Fibroblast of lung (primary cell): ENCODE data around the gene CD1B.
"Not testable (repeated sequence)": the region's sequence is repeated elsewhere in the genome, so short reads cannot be mapped to it uniquely, and the experiment has no call there.

Experiments
- EZH2 ChIP-seq: IDR thresholded peaks from 2 replicates; pipeline ENCODE4 v1.5.1; 2012; ENCODE audit warnings: low read length, control low read depth, mild to moderate bottlenecking; ENCODE audit errors: missing control alignments
- TF ChIP-seq, protein P1 (sequence below), 2 donors: IDR thresholded peaks in 1 of 2; conservative IDR thresholded peaks in 1 of 2; 1 replicate in 1 of 2; 2 replicates in 1 of 2; pipeline ENCODE4 v1.5.1; 2011 to 2012; ENCODE audit warnings: low read length in 2 of 2, control low read depth in 1 of 2, inconsistent platforms in 1 of 2, low read depth in 1 of 2, mild to moderate bottlenecking in 1 of 2

DNA sequence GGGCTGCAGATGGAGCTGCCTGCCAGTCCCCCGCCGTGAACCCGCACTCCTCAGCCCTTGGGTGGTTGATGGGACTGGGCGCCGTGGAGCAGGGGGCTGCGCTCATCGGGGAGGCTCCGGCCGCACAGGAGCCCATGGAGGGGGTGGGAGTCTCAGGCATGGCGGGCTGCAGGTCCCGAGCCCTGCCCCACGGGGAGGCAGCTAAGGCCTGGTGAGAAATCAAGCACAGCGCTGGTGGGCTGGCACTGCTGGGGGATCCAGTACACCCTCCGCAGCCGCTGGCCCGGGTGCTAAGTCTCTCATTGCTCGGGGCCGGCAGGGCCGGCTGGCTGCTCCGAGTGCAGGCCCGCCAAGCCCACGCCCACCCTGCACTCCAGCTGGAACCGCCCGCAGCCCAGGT lies 17.6 kb upstream of the CD1B start:
- TF ChIP-seq, protein P1, sequence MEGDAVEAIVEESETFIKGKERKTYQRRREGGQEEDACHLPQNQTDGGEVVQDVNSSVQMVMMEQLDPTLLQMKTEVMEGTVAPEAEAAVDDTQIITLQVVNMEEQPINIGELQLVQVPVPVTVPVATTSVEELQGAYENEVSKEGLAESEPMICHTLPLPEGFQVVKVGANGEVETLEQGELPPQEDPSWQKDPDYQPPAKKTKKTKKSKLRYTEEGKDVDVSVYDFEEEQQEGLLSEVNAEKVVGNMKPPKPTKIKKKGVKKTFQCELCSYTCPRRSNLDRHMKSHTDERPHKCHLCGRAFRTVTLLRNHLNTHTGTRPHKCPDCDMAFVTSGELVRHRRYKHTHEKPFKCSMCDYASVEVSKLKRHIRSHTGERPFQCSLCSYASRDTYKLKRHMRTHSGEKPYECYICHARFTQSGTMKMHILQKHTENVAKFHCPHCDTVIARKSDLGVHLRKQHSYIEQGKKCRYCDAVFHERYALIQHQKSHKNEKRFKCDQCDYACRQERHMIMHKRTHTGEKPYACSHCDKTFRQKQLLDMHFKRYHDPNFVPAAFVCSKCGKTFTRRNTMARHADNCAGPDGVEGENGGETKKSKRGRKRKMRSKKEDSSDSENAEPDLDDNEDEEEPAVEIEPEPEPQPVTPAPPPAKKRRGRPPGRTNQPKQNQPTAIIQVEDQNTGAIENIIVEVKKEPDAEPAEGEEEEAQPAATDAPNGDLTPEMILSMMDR (conservative IDR thresholded peaks at IDR 0.05 in 1 of 2, IDR thresholded peaks at IDR 0.05 in 1 of 2; ENCODE audit: low read depth in 1 of 2, low read length in 2 of 2): not testable (repeated sequence)
- TF ChIP-seq EZH2: not testable (repeated sequence)
